NCI-H128 (cell line): ENCODE results near the gene ULK4.
"Not testable (repeated sequence)": the region's sequence is repeated elsewhere in the genome, so short reads cannot be mapped to it uniquely, and the experiment has no call there.

ENCODE experiments used
- DNase-seq: peaks from one replicate; lab custom pipeline; 2025; ENCODE audit not compliant: unreplicated experiment; lab: John Stamatoyannopoulos, UW

Gene ULK4

GRCh38 chr3:41370765-41371535 lies 591.0 kb downstream of the ULK4 start:
- not testable (repeated sequence) for DNase-seq

GRCh38 chr3:41370307-41370706 lies 591.6 kb downstream of the ULK4 start:
- DNase-seq, result no peak

GRCh38 chr3:41369838-41370237 lies 592.1 kb downstream of the ULK4 start:
- no peak for DNase-seq

- DNase-seq, result no peak
Observed at GRCh38 chr3:41365973-41366372, 595.9 kb downstream of the ULK4 start.

GRCh38 chr3:41364736-41365135 lies 597.2 kb downstream of the ULK4 start:
- no peak for DNase-seq

GRCh38 chr3:41363830-41364523 lies 597.9 kb downstream of the ULK4 start:
- DNase-seq, result no peak

- DNase-seq, result no peak
Observed at GRCh38 chr3:41362638-41363559, 599.0 kb downstream of the ULK4 start.

- DNase-seq, result no peak
Observed at GRCh38 chr3:41357271-41357670, 604.6 kb downstream of the ULK4 start.

GRCh38 chr3:41356775-41357174 lies 605.1 kb downstream of the ULK4 start:
- no peak for DNase-seq

GRCh38 chr3:41352510-41352909 lies 609.4 kb downstream of the ULK4 start:
- DNase-seq, result no peak

GRCh38 chr3:41350441-41350840 lies 611.5 kb downstream of the ULK4 start:
- no peak for DNase-seq

GRCh38 chr3:41348401-41348800 lies 613.5 kb downstream of the ULK4 start:
- no peak for DNase-seq

- no peak for DNase-seq
Observed at GRCh38 chr3:41346698-41347270, 615.1 kb downstream of the ULK4 start.

GRCh38 chr3:41345788-41346187 lies 616.1 kb downstream of the ULK4 start:
- DNase-seq, result no peak

- DNase-seq, result no peak
Observed at GRCh38 chr3:41339758-41340157, 622.1 kb downstream of the ULK4 start.

GRCh38 chr3:41338276-41338675 lies 623.6 kb downstream of the ULK4 start:
- DNase-seq, result no peak

- DNase-seq, result no peak
Observed at GRCh38 chr3:41334426-41334825, 627.5 kb downstream of the ULK4 start.

- DNase-seq, result no peak
Observed at GRCh38 chr3:41331041-41331440, 630.9 kb downstream of the ULK4 start.

- DNase-seq, result no peak
Observed at GRCh38 chr3:41330465-41330864, 631.4 kb downstream of the ULK4 start.

GRCh38 chr3:41329881-41330280 lies 632.0 kb downstream of the ULK4 start:
- DNase-seq, result no peak

- no peak for DNase-seq
Observed at GRCh38 chr3:41328926-41329325, 633.0 kb downstream of the ULK4 start.
